Measurements from ENCODE around the gene ZMIZ2. TPM values are rescaled to one million over a fixed set of nuclear protein-coding genes. Genes with fewer than 3 reads are reported as not detected.

The ZMIZ2 gene
- total RNA-seq, 2 donors from 2014 or later: 61.8 to 112 TPM

DNA sequence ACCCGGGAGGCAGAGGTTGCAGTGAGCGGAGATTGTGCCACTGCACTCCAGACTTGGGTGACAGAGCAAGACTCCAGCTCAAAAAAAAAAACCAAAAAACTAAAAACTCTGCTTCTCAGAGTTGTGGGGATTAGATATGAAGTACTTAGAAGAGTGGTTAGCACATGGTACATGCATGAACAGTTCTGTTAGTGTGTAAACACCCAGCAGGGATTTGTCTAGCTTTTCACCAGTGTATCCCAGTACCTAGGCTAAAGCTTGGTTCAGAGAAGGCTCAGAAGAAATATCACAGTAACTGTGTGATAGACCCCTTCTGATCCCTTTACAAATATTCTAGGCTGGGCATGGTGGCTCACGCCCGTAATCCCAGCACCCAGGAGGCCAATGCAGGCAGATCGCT is 57.3 kb downstream of the ZMIZ2 start:
- Histone ChIP-seq H3K4me1 (no peaks in the 10 kb centered on the region), H3K9ac (ENCODE audit: low read depth in 2 of 2, low read length in 2 of 2) (no peak overlapping the region), H3K27me3 (no peaks in the 10 kb centered on the region), H3K27ac (no peak overlapping the region), H3K9me3 (no peaks in the 10 kb centered on the region), H3K4me3 (no peak overlapping the region), H3K36me3 (peaks cover 7% of the 10 kb centered on the region)
- TF ChIP-seq, protein P1, sequence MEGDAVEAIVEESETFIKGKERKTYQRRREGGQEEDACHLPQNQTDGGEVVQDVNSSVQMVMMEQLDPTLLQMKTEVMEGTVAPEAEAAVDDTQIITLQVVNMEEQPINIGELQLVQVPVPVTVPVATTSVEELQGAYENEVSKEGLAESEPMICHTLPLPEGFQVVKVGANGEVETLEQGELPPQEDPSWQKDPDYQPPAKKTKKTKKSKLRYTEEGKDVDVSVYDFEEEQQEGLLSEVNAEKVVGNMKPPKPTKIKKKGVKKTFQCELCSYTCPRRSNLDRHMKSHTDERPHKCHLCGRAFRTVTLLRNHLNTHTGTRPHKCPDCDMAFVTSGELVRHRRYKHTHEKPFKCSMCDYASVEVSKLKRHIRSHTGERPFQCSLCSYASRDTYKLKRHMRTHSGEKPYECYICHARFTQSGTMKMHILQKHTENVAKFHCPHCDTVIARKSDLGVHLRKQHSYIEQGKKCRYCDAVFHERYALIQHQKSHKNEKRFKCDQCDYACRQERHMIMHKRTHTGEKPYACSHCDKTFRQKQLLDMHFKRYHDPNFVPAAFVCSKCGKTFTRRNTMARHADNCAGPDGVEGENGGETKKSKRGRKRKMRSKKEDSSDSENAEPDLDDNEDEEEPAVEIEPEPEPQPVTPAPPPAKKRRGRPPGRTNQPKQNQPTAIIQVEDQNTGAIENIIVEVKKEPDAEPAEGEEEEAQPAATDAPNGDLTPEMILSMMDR (IDR thresholded peaks at IDR 0.05): no peak
- no peak for DNase-seq
- intact Hi-C loops (cut with DNase I): no loop called here

DNA sequence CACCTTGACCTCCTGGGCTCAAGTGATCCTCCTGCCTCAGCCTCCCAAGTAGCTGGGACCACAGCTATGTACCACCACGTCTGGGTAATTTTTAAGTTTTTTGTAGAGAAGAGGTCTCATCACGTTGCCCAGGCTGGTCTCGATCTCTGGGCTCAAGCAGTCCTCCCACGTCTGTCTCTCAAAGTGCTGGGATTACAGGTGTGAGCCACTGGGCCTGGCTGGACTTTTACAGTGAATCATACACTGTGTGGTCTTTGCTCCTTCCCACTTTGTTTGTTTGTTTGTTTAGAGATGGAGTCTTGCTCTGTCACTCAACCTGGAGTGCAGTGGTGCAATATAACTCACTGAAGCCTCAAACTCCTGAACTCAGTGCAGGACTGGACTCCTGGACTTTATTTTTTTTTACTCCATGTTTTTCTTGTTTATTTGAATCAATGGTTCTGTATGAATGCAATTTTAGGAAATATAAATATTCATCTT is 60.3 kb downstream of the ZMIZ2 start:
- Histone ChIP-seq H3K4me1 (no peaks in the 10 kb centered on the region), H3K36me3 (peaks cover 3% of the 10 kb centered on the region)
- intact Hi-C loops (cut with DNase I): no loop called here

DNA sequence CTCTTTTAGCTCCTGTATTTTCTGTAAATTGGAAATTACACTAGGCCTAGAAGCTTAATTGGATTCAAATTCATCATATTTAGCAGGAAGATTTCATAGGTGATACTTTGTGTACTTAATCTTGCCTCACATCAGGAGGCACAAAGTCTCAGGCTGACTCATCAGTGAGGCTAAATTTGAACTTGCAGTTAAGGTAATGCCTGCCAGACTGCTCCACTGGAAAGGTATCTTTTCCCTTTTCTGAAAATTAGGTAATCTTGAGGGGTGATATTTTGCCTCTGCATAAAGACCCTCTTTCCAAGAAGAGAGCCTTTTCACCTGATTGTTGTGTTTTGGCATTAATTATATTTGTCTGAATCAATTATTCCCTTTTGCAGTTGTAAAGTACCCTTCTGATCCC is 62.4 kb downstream of the ZMIZ2 start:
- no peak overlapping the region for H3K27ac ChIP-seq
- no peak overlapping the region for H3K9ac ChIP-seq (ENCODE audit: low read depth in 2 of 2, low read length in 2 of 2)
- TF ChIP-seq, protein P1 (IDR thresholded peaks at IDR 0.05): no peak
- H3K4me3 ChIP-seq: no peak overlapping the region
- intact Hi-C loops (cut with DNase I): no loop called here
- H3K27me3 ChIP-seq: no peaks in the 10 kb centered on the region
- H3K4me1 ChIP-seq: no peaks in the 10 kb centered on the region
- H3K36me3 ChIP-seq: no peaks in the 10 kb centered on the region
- no peaks in the 10 kb centered on the region for H3K9me3 ChIP-seq
- DNase-seq: no peak

More for the DNA sequence above, 60.3 kb downstream of the ZMIZ2 start:
- H3K4me3 ChIP-seq: no peak overlapping the region
- TF ChIP-seq, protein P1 (IDR thresholded peaks at IDR 0.05): no peak
- no peaks in the 10 kb centered on the region for H3K9me3 ChIP-seq
- H3K27me3 ChIP-seq: no peaks in the 10 kb centered on the region
- no peak overlapping the region for H3K27ac ChIP-seq
- H3K9ac ChIP-seq (ENCODE audit: low read depth in 2 of 2, low read length in 2 of 2): no peak overlapping the region
- DNase-seq: no peak

DNA sequence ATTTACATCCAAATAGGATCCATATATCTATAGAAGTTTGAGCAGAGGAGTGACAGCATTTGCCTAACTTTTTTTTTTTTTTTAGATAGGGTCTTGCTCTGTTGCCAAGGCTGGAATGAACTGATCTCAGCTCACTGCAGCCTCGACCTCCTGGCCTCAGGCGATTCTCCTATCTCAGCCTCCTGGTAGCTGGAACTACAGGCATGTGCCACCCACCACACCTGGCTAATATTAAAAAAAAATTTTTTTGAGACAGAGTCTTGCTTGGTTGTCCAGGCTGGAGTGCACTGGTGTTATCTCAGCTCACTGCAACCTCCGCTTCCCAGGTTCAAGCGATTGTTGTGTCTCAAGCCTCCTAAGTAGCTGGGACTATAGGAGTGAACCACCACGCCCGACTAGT is 62.9 kb downstream of the ZMIZ2 start:
- Histone ChIP-seq H3K4me3 (no peak overlapping the region), H3K27me3 (no peaks in the 10 kb centered on the region), H3K4me1 (no peaks in the 10 kb centered on the region), H3K9me3 (no peaks in the 10 kb centered on the region), H3K36me3 (no peaks in the 10 kb centered on the region), H3K9ac (ENCODE audit: low read depth in 2 of 2, low read length in 2 of 2) (no peak overlapping the region), H3K27ac (no peak overlapping the region)
- intact Hi-C loops (cut with DNase I): no loop called here
- TF ChIP-seq, protein P1 (IDR thresholded peaks at IDR 0.05): no peak
- no peak for DNase-seq

DNA sequence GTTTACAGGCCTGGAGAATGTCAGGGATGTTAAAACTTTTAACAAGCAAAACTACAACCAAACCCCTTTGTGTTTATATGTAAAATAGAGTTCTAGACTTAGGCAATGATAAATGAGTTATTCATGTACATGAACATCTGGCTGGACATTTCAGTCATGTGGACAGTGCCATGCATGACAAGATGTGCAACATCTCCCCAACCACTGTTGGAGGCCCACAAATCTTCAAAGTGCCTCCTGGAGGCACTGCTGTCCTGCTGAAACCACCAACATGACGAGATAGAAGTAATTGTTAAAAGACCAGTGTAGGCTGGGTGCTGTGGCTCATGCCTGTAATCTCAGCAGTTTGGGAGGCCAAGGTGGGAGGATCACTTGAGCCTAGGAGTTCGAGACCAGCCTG is 66.3 kb downstream of the ZMIZ2 start:
- intact Hi-C loops (cut with DNase I): no loop called here
- TF ChIP-seq, protein P1 (IDR thresholded peaks at IDR 0.05): no peak
- H3K9ac ChIP-seq (ENCODE audit: low read depth in 2 of 2, low read length in 2 of 2): no peak overlapping the region
- H3K27me3 ChIP-seq: no peaks in the 10 kb centered on the region
- H3K27ac ChIP-seq: no peak overlapping the region
- H3K4me3 ChIP-seq: no peak overlapping the region
- H3K4me1 ChIP-seq: no peaks in the 10 kb centered on the region
- no peaks in the 10 kb centered on the region for H3K36me3 ChIP-seq
- no peaks in the 10 kb centered on the region for H3K9me3 ChIP-seq
- DNase-seq: no peak
